C4-2B (cell line): ENCODE results near the gene KDM6A.
"Not testable (repeated sequence)": the region's sequence is repeated elsewhere in the genome, so short reads cannot be mapped to it uniquely, and the experiment has no call there.

Source experiments
- H3K27ac ChIP-seq: fragments of 450-650 bp; 2 replicates; pipeline ENCODE4 v1.5.1; 2017
- ZFX ChIP-seq: fragments of 450-650 bp; IDR thresholded peaks from 2 replicates; pipeline ENCODE4 v1.6.1; 2017
- TF ChIP-seq, protein P1 (sequence below): fragments of 450-650 bp; conservative IDR thresholded peaks from 2 replicates; pipeline ENCODE4 v1.5.1; 2017; ENCODE audit warnings: mild to moderate bottlenecking

The KDM6A gene

DNA sequence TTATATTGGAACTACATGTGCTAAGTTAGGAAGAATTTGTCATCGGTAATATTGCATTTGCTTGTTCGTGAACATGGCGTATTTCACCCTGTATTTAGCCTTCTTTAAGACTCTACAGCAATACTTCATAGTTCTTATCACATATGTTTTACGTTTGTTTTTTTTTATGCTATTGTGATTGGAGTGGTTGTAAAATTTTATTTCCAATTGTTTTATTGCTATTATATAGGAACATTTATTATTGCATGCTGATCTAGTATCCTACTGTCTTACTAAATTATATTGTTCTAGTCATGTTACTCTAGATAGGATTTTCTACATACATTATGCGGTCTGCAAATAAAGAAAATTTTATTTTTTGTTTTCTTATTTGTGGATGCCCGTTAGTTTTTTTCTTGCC is 107.4 kb downstream of the KDM6A start:
- TF ChIP-seq, protein P1, sequence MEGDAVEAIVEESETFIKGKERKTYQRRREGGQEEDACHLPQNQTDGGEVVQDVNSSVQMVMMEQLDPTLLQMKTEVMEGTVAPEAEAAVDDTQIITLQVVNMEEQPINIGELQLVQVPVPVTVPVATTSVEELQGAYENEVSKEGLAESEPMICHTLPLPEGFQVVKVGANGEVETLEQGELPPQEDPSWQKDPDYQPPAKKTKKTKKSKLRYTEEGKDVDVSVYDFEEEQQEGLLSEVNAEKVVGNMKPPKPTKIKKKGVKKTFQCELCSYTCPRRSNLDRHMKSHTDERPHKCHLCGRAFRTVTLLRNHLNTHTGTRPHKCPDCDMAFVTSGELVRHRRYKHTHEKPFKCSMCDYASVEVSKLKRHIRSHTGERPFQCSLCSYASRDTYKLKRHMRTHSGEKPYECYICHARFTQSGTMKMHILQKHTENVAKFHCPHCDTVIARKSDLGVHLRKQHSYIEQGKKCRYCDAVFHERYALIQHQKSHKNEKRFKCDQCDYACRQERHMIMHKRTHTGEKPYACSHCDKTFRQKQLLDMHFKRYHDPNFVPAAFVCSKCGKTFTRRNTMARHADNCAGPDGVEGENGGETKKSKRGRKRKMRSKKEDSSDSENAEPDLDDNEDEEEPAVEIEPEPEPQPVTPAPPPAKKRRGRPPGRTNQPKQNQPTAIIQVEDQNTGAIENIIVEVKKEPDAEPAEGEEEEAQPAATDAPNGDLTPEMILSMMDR: no peak
- no peak for TF ChIP-seq ZFX
- peak overlapping the region; percentile 42; the same call in 1 of the 2 replicates for H3K27ac ChIP-seq

DNA sequence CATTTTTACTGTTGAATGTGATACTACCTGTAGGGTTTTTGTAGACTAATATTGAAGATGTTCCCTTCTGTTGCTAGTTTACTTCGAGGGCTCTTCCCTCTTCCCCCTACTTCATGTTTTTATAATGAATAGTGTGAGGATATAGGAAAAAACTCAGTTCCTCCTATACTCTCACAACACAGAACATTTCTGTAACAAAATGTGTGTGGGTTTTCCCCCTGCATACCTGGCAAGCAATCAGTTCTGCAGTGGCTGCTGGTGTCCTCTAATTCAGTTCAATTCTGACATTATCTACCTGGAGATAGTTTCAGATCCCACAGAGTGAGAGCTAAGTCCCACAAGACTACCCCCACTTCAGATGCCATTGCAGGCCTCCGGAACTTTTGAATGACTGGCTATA is 107.9 kb downstream of the KDM6A start:
- H3K27ac ChIP-seq: peak overlapping the region; percentile 29; the same call in 1 of the 2 replicates
- TF ChIP-seq, protein P1: no peak
- no peak for TF ChIP-seq ZFX

DNA sequence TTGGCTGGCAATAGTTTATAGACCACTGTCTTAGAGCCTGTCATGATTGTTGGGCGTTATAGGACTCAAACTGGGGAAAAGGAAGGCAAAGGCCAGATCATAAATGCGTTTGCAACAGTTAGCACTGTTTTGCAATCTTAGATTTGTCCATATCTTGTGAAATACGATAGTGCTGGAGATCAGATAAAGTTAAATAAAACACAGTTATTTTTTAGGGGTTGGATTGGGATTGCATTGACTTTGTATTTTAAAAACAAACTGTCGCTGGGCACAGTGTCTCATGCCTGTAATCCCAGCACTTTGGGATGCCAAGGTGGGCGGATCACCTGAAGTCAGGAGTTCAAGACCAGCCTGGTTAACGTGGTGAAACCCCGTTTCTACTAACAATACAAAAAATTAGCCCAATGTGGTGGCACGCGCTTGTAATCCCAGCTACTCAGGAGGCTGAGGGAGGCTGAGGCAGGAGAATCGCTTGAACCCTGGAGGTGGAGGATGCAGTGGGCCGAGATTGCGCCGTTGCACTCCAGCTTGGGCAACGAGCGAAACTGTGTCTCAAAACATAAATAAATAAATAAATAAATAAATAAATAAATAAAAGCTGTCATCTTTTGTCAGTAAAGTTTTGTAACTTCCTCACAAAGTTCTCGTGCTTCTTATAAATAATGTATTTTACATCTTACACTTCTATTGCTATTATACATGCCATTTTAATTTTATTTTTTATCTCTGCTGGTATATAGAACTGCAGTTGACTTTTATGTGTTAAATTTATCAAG is 117.2 kb downstream of the KDM6A start:
- no peak overlapping the region for H3K27ac ChIP-seq
- TF ChIP-seq, protein P1: no peak
- TF ChIP-seq ZFX: no peak

DNA sequence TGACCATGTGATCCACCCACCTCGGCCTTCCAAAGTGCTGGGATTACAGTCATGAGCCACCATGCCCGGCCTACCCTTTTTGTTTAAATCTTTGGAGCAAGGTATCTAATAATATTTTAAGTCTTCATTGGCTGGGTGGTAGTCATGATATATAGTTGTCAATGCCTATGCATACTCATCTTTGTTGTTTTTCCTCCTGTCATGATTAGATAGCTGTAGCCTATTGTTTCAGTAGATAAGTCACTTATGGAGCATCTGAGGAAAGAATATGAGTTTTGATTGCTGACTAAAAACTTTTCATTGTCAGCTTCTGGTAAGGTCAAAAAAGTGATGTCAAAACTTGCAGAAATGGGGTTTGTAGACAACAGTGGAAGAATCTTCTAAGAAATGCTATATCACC is 119.8 kb downstream of the KDM6A start:
- TF ChIP-seq, protein P1: no peak
- no peak for TF ChIP-seq ZFX
- H3K27ac ChIP-seq: 0 out of 2 replicates have a peak overlapping the region, but pooled peaks have one; percentile 15

DNA sequence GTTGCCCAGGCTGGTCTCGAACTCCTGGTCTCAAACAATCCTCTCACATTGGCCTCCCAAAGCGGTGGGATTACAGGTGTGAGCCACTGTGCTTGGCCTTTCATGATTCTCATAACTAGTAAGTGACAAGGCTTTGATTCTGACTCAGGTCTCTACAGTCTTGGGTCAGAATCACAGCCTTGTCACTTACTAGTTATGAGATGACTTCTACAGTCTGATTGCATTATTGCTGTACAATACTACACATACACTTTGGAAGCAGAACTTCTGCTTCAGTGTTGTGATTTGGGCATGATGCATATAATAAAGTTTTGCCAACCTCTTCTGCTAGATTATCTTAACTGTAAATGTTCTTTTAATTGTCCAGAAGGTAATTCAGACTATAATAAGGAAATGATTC is 123.3 kb downstream of the KDM6A start:
- no peak overlapping the region for H3K27ac ChIP-seq
- TF ChIP-seq, protein P1: no peak

DNA sequence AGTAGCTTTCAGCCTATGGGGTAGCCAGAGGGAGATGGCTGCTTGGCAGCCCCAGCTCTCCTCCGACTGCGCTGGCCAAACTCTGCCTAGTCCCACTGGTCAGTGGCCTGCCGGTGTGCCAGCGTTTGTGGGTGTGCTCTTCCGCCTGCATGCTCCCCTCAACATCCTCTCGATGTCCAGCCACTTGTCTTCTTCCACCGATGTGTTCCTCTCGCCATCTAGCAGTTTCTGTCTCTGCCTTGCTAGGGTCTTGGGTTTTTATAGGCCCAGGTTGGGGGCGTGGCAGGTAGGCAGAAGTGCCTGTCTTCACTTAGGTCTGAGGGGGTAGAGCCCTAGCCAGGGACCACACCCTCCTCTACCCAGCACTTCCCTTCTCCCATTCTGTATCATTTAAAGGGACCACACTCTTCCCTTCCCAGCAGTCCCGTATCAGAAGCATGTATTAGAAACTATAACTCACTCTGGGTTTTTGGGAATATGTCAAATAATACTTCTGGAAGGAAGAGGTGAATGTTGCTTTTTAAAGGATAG is 124.4 kb downstream of the KDM6A start:
- TF ChIP-seq, protein P1: no peak
- TF ChIP-seq ZFX: no peak
- no peak overlapping the region for H3K27ac ChIP-seq

DNA sequence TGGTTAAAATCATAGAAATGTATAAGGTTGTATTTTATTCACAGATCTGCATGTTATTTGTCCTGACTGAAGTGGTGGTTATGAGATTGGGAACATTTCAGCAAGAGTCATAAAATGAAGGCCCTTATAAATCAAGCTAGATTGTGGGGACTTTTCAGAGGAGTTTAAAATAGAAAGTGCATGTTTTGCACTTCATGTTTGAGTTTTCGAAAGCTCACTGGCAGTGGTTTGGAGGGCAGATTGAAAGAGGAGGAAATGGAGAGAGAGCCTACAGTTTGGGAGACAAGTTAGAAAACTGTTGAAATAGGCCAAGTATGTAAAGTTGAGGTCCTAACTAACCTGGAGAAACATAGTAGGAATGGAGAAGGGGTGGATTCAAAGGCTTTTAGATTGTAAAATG is 124.9 kb downstream of the KDM6A start:
- TF ChIP-seq, protein P1: no peak
- TF ChIP-seq ZFX: no peak
- H3K27ac ChIP-seq: no peak overlapping the region

DNA sequence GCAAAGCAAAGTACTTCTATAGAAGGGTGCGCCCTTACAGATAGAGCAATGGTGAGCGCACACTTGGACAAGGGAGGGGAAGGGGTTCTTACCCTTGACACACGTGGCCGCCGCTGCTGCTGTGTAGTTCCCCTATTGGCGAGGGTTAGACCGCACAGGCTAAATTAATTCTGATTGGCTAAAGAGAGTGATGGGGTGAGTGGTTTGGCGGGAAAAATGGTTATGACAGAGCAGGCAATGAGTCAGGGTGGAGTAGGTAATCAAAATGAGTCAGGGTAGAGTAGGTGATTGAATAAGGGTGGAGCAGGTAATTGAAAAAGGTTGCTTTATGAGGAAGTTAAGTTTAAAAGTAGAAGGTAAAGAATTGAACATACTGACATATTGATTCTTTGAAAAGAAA is 126.2 kb downstream of the KDM6A start:
- peak overlapping the region; percentile 45 for H3K27ac ChIP-seq

DNA sequence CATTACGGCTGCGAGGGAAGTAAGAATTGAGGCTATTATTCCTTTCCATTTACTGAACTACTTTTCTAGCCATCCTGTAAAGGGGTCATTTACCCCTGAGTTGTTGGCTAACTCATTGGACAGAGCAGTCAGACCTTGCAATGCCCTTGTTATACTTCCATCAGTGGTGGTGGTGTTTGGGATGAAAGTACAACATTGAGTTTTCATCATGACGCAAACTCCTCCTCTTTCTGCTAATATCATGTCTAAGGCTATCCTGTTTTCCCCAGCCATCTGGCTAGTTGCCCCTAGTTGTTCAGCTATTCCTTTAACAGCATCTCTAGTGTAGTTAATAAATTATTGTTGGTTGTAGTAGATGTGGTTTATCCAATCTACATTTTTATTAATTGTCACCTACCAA is 126.9 kb downstream of the KDM6A start:
- not testable (repeated sequence) for H3K27ac ChIP-seq
